HEK293T (cell line): ENCODE data around the gene HTT.

Experiments used
- CTCF ChIA-PET: fragments of 350-600 bp; formaldehyde crosslinking; extraction: SDS; loops from one replicate; lab custom pipeline; 2021; ENCODE audit warnings: antibody characterized with exemption, inconsistent platforms; lab: Yijun Ruan, JAX
- POLR2A ChIA-PET: fragments of 350-600 bp; formaldehyde crosslinking; extraction: SDS; loops from one replicate; lab custom pipeline; 2020; ENCODE audit warnings: antibody characterized with exemption, inconsistent platforms; lab: Yijun Ruan, JAX
- DNase-seq: peaks from one replicate; pipeline ENCODE4 v3.0.0; 2012; ENCODE audit warnings: mixed read lengths; ENCODE audit errors: extremely low spot score
- ARNT ChIP-seq: fragments of 450-650 bp; IDR thresholded peaks from 2 replicates; pipeline ENCODE4 v1.6.1; 2017; ENCODE audit warnings: mild to moderate bottlenecking
- BHLHE40 ChIP-seq: fragments of 450-650 bp; IDR thresholded peaks from 2 replicates; pipeline ENCODE4 v1.6.1; 2016; ENCODE audit warnings: mild to moderate bottlenecking, moderate library complexity, borderline replicate concordance
- CTBP1 ChIP-seq: fragments of 450-650 bp; IDR thresholded peaks from 2 replicates; pipeline ENCODE4 v1.6.1; 2016; ENCODE audit warnings: borderline replicate concordance
- ELF4 ChIP-seq: fragments of 450-650 bp; IDR thresholded peaks from 2 replicates; pipeline ENCODE4 v1.6.1; 2017; ENCODE audit warnings: antibody characterized with exemption
- FOXA1 ChIP-seq: fragments of 450-650 bp; IDR thresholded peaks from 2 replicates; pipeline ENCODE4 v1.6.1; 2016; ENCODE audit warnings: mild to moderate bottlenecking
- FOXK2 ChIP-seq: fragments of 450-650 bp; IDR thresholded peaks from 2 replicates; pipeline ENCODE4 v1.6.1; 2016; ENCODE audit warnings: mild to moderate bottlenecking
- FOXM1 ChIP-seq: fragments of 450-650 bp; IDR thresholded peaks from 2 replicates; pipeline ENCODE4 v1.6.1; 2017; ENCODE audit warnings: mild to moderate bottlenecking, borderline replicate concordance
- HDGF ChIP-seq: fragments of 450-650 bp; IDR thresholded peaks from 2 replicates; pipeline ENCODE4 v1.6.1; 2017; ENCODE audit warnings: antibody characterized with exemption, borderline replicate concordance
- L3MBTL2 ChIP-seq: fragments of 450-650 bp; conservative IDR thresholded peaks from 2 replicates; pipeline ENCODE4 v1.6.1; 2016; ENCODE audit warnings: mild to moderate bottlenecking
- LEF1 ChIP-seq: fragments of 450-650 bp; IDR thresholded peaks from 2 replicates; pipeline ENCODE4 v1.6.1; 2017; ENCODE audit warnings: mild to moderate bottlenecking, borderline replicate concordance
- NFRKB ChIP-seq: fragments of 450-650 bp; IDR thresholded peaks from 2 replicates; pipeline ENCODE4 v1.6.1; 2016; ENCODE audit warnings: mild to moderate bottlenecking, moderate library complexity
- PKNOX1 ChIP-seq: fragments of 450-650 bp; IDR thresholded peaks from 2 replicates; pipeline ENCODE4 v1.6.1; 2016
- SP1 ChIP-seq: fragments of 450-650 bp; IDR thresholded peaks from 2 replicates; pipeline ENCODE4 v1.6.1; 2017
- SUZ12 ChIP-seq: fragments of 450-650 bp; IDR thresholded peaks from 2 replicates; pipeline ENCODE4 v1.6.1; 2016; ENCODE audit warnings: mild to moderate bottlenecking
- TARDBP ChIP-seq: fragments of 450-650 bp; IDR thresholded peaks from 2 replicates; pipeline ENCODE4 v1.6.1; 2016
- ZNF384 ChIP-seq: fragments of 450-650 bp; IDR thresholded peaks from 2 replicates; pipeline ENCODE4 v1.6.1; 2016

Gene HTT

GRCh38 chr4:3229328-3229727 lies 154.8 kb downstream of the HTT start:
- DNase-seq = no peak
- ChIA-PET CTCF (no interaction called here), POLR2A (no interaction called here)
- no peak for TF ChIP-seq HDGF
- TF ChIP-seq SUZ12 = no peak
- no peak for TF ChIP-seq ZNF384
- no peak for TF ChIP-seq FOXK2
- no peak for TF ChIP-seq BHLHE40
- no peak for TF ChIP-seq TARDBP
- TF ChIP-seq FOXM1 = no peak
- no peak for TF ChIP-seq LEF1
- TF ChIP-seq SP1 = no peak
- no peak for TF ChIP-seq ARNT
- TF ChIP-seq PKNOX1 = no peak
- no peak for TF ChIP-seq CTBP1
- no peak for TF ChIP-seq ELF4
- TF ChIP-seq FOXA1 = no peak

DNA sequence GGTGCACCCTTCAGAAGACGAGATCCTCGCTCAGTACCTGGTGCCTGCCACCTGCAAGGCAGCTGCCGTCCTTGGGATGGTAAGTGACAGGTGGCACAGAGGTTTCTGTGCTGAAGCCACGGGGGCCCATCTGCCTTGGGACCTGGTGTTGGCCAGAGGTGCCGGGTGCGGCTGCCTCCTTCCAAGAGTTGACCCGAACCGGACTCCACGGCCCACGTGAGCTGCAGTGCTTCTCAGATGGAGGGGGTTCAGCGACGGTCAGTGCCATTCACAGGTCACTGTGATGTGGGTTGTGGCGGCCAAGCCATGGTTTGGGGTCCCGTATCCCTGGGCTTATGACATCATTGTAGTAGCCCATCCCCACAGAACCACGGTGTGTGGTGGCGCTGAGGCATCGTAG lies 155.5 kb downstream of the HTT start:
- TF ChIP-seq BHLHE40 (no peak), ARNT (no peak), FOXM1 (no peak), CTBP1 (no peak), SUZ12 (no peak), NFRKB (no peak), LEF1 (no peak), ELF4 (no peak)
- no peak for DNase-seq
- ChIA-PET POLR2A (no interaction called here), CTCF (no interaction called here)

DNA sequence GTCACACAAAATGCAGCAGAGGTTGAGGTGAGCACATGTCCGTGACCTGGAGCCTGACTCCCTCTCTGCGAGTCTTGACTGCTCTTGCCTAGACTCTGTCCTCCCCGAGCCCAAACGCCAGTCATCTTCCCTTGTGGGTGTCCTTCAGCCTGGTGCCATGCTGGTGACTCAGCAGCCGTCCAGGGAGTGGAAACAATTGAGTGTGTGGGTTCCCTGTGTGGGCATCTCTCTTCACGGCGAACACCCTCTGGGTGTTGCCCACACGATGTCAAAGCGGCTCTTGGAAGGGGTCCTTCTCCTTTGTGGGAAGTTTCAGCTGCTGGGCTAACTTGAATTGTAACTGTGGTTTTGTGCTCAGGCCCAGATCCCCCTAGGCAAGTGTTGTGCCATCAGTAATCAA lies 157.0 kb downstream of the HTT start:
- CTCF ChIA-PET = no interaction called here
- POLR2A ChIA-PET = no interaction called here
- no peak for TF ChIP-seq HDGF
- TF ChIP-seq CTBP1 = no peak
- TF ChIP-seq ZNF384 = no peak
- no peak for TF ChIP-seq FOXK2
- TF ChIP-seq SUZ12 = no peak
- no peak for TF ChIP-seq FOXM1
- no peak for TF ChIP-seq PKNOX1
- no peak for TF ChIP-seq FOXA1
- TF ChIP-seq ARNT = no peak
- no peak for TF ChIP-seq BHLHE40
- TF ChIP-seq L3MBTL2 = no peak
- no peak for TF ChIP-seq TARDBP
- no peak for TF ChIP-seq NFRKB
- no peak for TF ChIP-seq SP1
- TF ChIP-seq LEF1 = no peak
- DNase-seq = no peak

DNA sequence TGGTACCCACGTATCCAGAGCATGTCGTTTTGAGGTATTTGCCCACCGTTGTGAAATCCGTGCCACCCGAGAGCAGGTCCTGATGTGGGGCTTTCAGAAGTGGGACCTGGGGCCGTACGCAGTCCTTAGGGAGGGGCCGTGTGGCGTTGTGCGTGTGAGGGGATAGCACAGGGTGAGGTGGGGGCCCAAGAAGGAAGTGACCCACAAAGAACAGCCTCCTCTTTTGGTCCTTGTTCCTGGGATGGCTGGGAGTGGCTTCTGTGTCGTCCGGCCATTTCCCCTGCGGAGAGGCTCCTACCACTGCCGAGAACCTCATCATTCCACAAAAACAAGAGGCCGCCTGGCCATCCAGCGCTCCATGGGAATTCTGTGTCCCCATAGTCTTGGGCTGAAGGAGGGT lies 157.5 kb downstream of the HTT start:
- ChIA-PET CTCF (no interaction called here), POLR2A (no interaction called here)

GRCh38 chr4:3232871-3233271 lies 158.4 kb downstream of the HTT start:
- no peak for DNase-seq
- TF ChIP-seq CTBP1 = no peak
- no peak for TF ChIP-seq TARDBP
- TF ChIP-seq FOXM1 = no peak
- no peak for TF ChIP-seq NFRKB
- TF ChIP-seq ELF4 = no peak
- TF ChIP-seq BHLHE40 = no peak
- TF ChIP-seq SUZ12 = no peak
- TF ChIP-seq PKNOX1 = no peak
- no peak for TF ChIP-seq FOXA1
- TF ChIP-seq L3MBTL2 = no peak
- TF ChIP-seq FOXK2 = no peak
- no peak for TF ChIP-seq LEF1
- TF ChIP-seq ZNF384 = no peak
- no peak for TF ChIP-seq HDGF
- TF ChIP-seq SP1 = no peak
- no peak for TF ChIP-seq ARNT
- ChIA-PET CTCF (no interaction called here), POLR2A (no interaction called here)

More for the DNA sequence above, 157.5 kb downstream of the HTT start:
- TF ChIP-seq HDGF (no peak), L3MBTL2 (no peak), FOXA1 (no peak), BHLHE40 (no peak)
- DNase-seq = no peak

GRCh38 chr4:3233391-3234071 lies 159.1 kb downstream of the HTT start:
- ChIA-PET CTCF (interaction anchor here (0.7 kb wide), 1 partner anchor 14 kb away, joined by 3 read pairs; no protein-coding TSS in a partner anchor), POLR2A (no interaction called here)
- no peak for DNase-seq
- TF ChIP-seq ARNT (no peak), ELF4 (no peak), PKNOX1 (no peak), FOXK2 (no peak), CTBP1 (no peak), SUZ12 (no peak), LEF1 (no peak)
